Naive thymus-derived CD4-positive, alpha-beta T cell (primary cell): ENCODE results near the gene HPRT1. TPM values are rescaled to one million over a fixed set of nuclear protein-coding genes. Genes with fewer than 3 reads are reported as not detected.

Source experiments
- microRNA-seq: library from miRNA; unstranded; fragments of <30 nt; microRNA quantifications from one replicate; pipeline ENCODE4 v1.2.0, GENCODE V29; 2022; ENCODE audit warnings: borderline microRNAs expressed
- polyA plus RNA-seq, 2 donors: library from polyadenylated mRNA; unstranded; fragments of 300-500 nt; fragmentation: Illumina TruSeq; gene quantifications; one replicate each; pipeline ENCODE4 v1.2.3, GENCODE V29; 2021
- total RNA-seq, 6 experiments: library from RNA in 5 of 6; stranded (reverse) in 5 of 6; gene quantifications; 1 replicate in 5 of 6; 2 replicates in 1 of 6; pipeline ENCODE4 v1.2.3 and lab custom pipeline; 2021 to 2026

Gene HPRT1
- total and polyA plus RNA-seq, 7 experiments from 2014 or later = 13.6 to 89.8 (median 17.3) TPM

Small RNA genes within 50 kb of the gene (microRNA-seq; reads per million reads assigned to microRNA genes)
- gene MIR424 (707 reads per million, percentile 79 among the genes with 10 or more reads in this experiment), gene MIR450A1 (not detected), gene MIR450A2 (not detected), gene MIR450B (2.1 reads per million), gene MIR503 (3.6 reads per million), gene MIR542 (4.1 reads per million)

Other genes with a start within 250 kb of the HPRT1 start
- not detected for gene CCDC160, start 223.0 kb upstream of the HPRT1 start, total RNA-seq
- gene CCDC160, start 223.0 kb upstream of the HPRT1 start, polyA plus RNA-seq = not detected
- 10 to 100 TPM; 11.0 to 34.5 (median 22.3) TPM for gene PHF6, start 86.9 kb upstream of the HPRT1 start, total RNA-seq
- gene PHF6, start 86.9 kb upstream of the HPRT1 start, polyA plus RNA-seq = 10 to 100 TPM; 21.3 to 29.5 TPM
- not detected for gene PLAC1, start 198.3 kb downstream of the HPRT1 start, total RNA-seq
- gene PLAC1, start 198.3 kb downstream of the HPRT1 start, polyA plus RNA-seq = not detected